Measurements from ENCODE around the gene ZNF536.

- TF ChIP-seq CTCF (IDR thresholded peaks at IDR 0.05) (no peak), POLR2AphosphoS5 (IDR thresholded peaks at IDR 0.05) (no peak)
Observed at GRCh38 chr19:30605333-30605732, 233.1 kb downstream of the ZNF536 start.
